Keratinocyte (primary cell): ENCODE measurements around the gene LUZP1. TPM values are rescaled to one million over a fixed set of nuclear protein-coding genes. Genes with fewer than 3 reads are reported as not detected.

Source experiments
- DNase-seq: peaks from one replicate; pipeline ENCODE4 v3.0.0-alpha.2; 2011; ENCODE audit warnings: low read depth, missing footprints, low spot score
- FAIRE-seq: peaks from 2 replicates; lab custom pipeline; 2011; peaks lifted over from hg19 to GRCh38; lab: Jason Lieb, UNC
- H2AFZ ChIP-seq: 2 replicates; pipeline ENCODE4 v1.6.0; 2012; ENCODE audit warnings: low read length, control low read depth, inconsistent platforms; ENCODE audit not compliant: control insufficient read depth
- H3K27ac ChIP-seq: 2 replicates; pipeline ENCODE4 v1.5.1; 2011; ENCODE audit warnings: low read length; ENCODE audit not compliant: control insufficient read depth, insufficient read depth
- H3K27me3 ChIP-seq: 3 replicates; pipeline ENCODE4 v1.6.0; 2011; ENCODE audit warnings: low read length; ENCODE audit not compliant: control insufficient read depth, insufficient read depth; ENCODE audit errors: extremely low read depth
- H3K36me3 ChIP-seq, 2 experiments: 2 replicates in 1 of 2; 3 replicates in 1 of 2; pipeline ENCODE4 v1.5.1; 2011; ENCODE audit warnings: low read length in 2 of 2, mild to moderate bottlenecking in 1 of 2; ENCODE audit not compliant: control insufficient read depth in 2 of 2, insufficient read depth in 2 of 2; ENCODE audit errors: extremely low read depth in 1 of 2
- H3K4me1 ChIP-seq: 3 replicates; pipeline ENCODE4 v1.5.1; 2011; ENCODE audit warnings: low read length; ENCODE audit not compliant: control insufficient read depth, insufficient read depth; ENCODE audit errors: extremely low read depth
- H3K4me2 ChIP-seq: 3 replicates; pipeline ENCODE4 v1.6.0; 2011; ENCODE audit warnings: low read depth, low read length; ENCODE audit not compliant: control insufficient read depth, insufficient read depth; ENCODE audit errors: extremely low read depth
- H3K4me3 ChIP-seq, 3 experiments: fragments of 200-600 bp in 1 of 3; sonication (generic) in 1 of 3; 2 replicates in 2 of 3; 3 replicates in 1 of 3; pipeline ENCODE4 v1.5.1; 2011 to 2016; ENCODE audit warnings: low read length in 3 of 3, mild to moderate bottlenecking in 3 of 3, control low read depth in 2 of 3, inconsistent platforms in 1 of 3, low read depth in 1 of 3, mixed read lengths in 1 of 3, mixed run types in 1 of 3, moderate library complexity in 1 of 3; ENCODE audit not compliant: control insufficient read depth in 2 of 3, insufficient read depth in 2 of 3; ENCODE audit errors: extremely low read depth in 1 of 3
- H3K79me2 ChIP-seq: 2 replicates; pipeline ENCODE4 v1.6.0; 2012; ENCODE audit warnings: low read length; ENCODE audit not compliant: control insufficient read depth, insufficient read depth
- H3K9ac ChIP-seq: 3 replicates; pipeline ENCODE4 v1.6.0; 2011; ENCODE audit warnings: low read length; ENCODE audit not compliant: control insufficient read depth, insufficient read depth; ENCODE audit errors: extremely low read depth
- H3K9me1 ChIP-seq: 3 replicates; pipeline ENCODE4 v1.6.0; 2011; ENCODE audit warnings: low read length; ENCODE audit not compliant: control insufficient read depth, insufficient read depth; ENCODE audit errors: extremely low read depth
- H3K9me3 ChIP-seq: 2 replicates; pipeline ENCODE4 v1.5.1; 2012; ENCODE audit warnings: low read depth, low read length; ENCODE audit not compliant: control insufficient read depth
- H4K20me1 ChIP-seq: 3 replicates; pipeline ENCODE4 v1.6.0; 2011; ENCODE audit warnings: low read length; ENCODE audit not compliant: control insufficient read depth, insufficient read depth; ENCODE audit errors: extremely low read depth
- CTCF ChIP-seq, 3 experiments: IDR thresholded peaks in 1 of 3; conservative IDR thresholded peaks in 1 of 3; optimal IDR thresholded peaks in 1 of 3; 2 replicates in 2 of 3; 3 replicates in 1 of 3; pipeline versions ENCODE3 to v1.5.1; 2011; ENCODE audit warnings: low read length in 3 of 3, mild to moderate bottlenecking in 3 of 3, moderate library complexity in 2 of 3, control low read depth in 1 of 3, inconsistent platforms in 1 of 3; ENCODE audit not compliant: insufficient read depth in 2 of 3; ENCODE audit errors: extremely low read depth in 1 of 3
- EZH2 ChIP-seq: IDR thresholded peaks from one replicate; pipeline ENCODE4 v1.6.1; 2012; ENCODE audit warnings: inconsistent platforms, mild to moderate bottlenecking, low read length, moderate library complexity
- dilution Hi-C: fragments of 300-500 bp; cut with MboI; formaldehyde crosslinking; loops from one replicate; pipeline ENCODE4 v1.7.0; 2020; ENCODE audit warnings: low sequenced_read_pairs; ENCODE audit not compliant: extremely low pct_ligation_motif_present
- polyA plus RNA-seq, 5 experiments: library from polyadenylated mRNA; depleted of rRNA in 3 of 5; stranded (reverse) in 3 of 5; stranded (forward) in 1 of 5; unstranded in 1 of 5; fragments of >200 nt; gene quantifications; 1 replicate in 1 of 5; 2 replicates in 3 of 5; 3 replicates in 1 of 5; pipeline versions ENCODE4 v1.2.1 to v1.2.3, GENCODE V29; 2011 to 2012; ENCODE audit warnings: missing spikeins in 2 of 5, low read depth in 1 of 5, low replicate concordance in 1 of 5

The LUZP1 gene
- polyA plus RNA-seq, 1 donor (not counting 4 experiments of a cell fraction or from before 2014, with no cell fraction given) = 52.5 TPM

- Histone ChIP-seq H3K36me3 (peaks cover 0 to 2% of the 10 kb centered on the region in 2 experiments), H3K27me3 (no peaks in the 10 kb centered on the region), H2AFZ (no peak overlapping the region), H3K4me1 (peaks cover 31% of the 10 kb centered on the region), H3K4me3 (no peak overlapping the region), H3K4me2 (no peak overlapping the region), H3K27ac (no peak overlapping the region), H3K9ac (no peak overlapping the region), H3K79me2 (peaks cover 86% of the 10 kb centered on the region), H3K9me1 (no peaks in the 10 kb centered on the region), H4K20me1 (no peaks in the 10 kb centered on the region), H3K9me3 (no peaks in the 10 kb centered on the region)
- dilution Hi-C loops = no loop called here
- TF ChIP-seq EZH2 (no peak), CTCF (optimal IDR thresholded peaks at IDR 0.05 in 1 of 3, IDR thresholded peaks at IDR 0.05 in 1 of 3, conservative IDR thresholded peaks at IDR 0.05 in 1 of 3; ENCODE audit: extremely low read depth in 1 of 3, insufficient read depth in 2 of 3, low read length in 3 of 3) (no peak)
- FAIRE-seq (no peak), DNase-seq (no peak)
These were observed 34.6 kb downstream of the LUZP1 start for GRCh38 chr1:23134055-23134454.

GRCh38 chr1:23133587-23133986 lies 35.1 kb downstream of the LUZP1 start:
- H2AFZ ChIP-seq = no peak overlapping the region
- peaks cover 36% of the 10 kb centered on the region for H3K4me1 ChIP-seq
- DNase-seq (no peak), FAIRE-seq (no peak)
- H3K9me1 ChIP-seq = no peaks in the 10 kb centered on the region
- no peak overlapping the region for H3K27ac ChIP-seq
- H3K4me2 ChIP-seq = no peak overlapping the region
- no peaks in the 10 kb centered on the region for H3K27me3 ChIP-seq
- H3K9me3 ChIP-seq = no peaks in the 10 kb centered on the region
- H4K20me1 ChIP-seq = no peaks in the 10 kb centered on the region
- H3K9ac ChIP-seq = no peak overlapping the region
- dilution Hi-C loops = no loop called here
- peaks cover 0 to 2% of the 10 kb centered on the region in 2 experiments for H3K36me3 ChIP-seq
- TF ChIP-seq CTCF (optimal IDR thresholded peaks at IDR 0.05 in 1 of 3, IDR thresholded peaks at IDR 0.05 in 1 of 3, conservative IDR thresholded peaks at IDR 0.05 in 1 of 3; ENCODE audit: extremely low read depth in 1 of 3, insufficient read depth in 2 of 3, low read length in 3 of 3) = no peak
- no peak for TF ChIP-seq EZH2
- peaks cover 87% of the 10 kb centered on the region for H3K79me2 ChIP-seq
- no peak overlapping the region for H3K4me3 ChIP-seq
